Lower leg skin (tissue), 3 donors: ENCODE results near the gene KRT79.

Experiments
- CTCF ChIP-seq, 3 donors: fragments of 450-650 bp; IDR thresholded peaks; one replicate each; pipeline ENCODE4 v1.5.1; 2016; ENCODE audit warnings: antibody characterized with exemption in 3 of 3, mild to moderate bottlenecking in 3 of 3, moderate library complexity in 2 of 3
- POLR2A ChIP-seq, 2 donors: fragments of 450-650 bp; IDR thresholded peaks; one replicate each; pipeline ENCODE4 v1.6.1; 2016 to 2017; ENCODE audit warnings: antibody characterized with exemption in 2 of 2, mild to moderate bottlenecking in 1 of 2, moderate library complexity in 1 of 2

GRCh38 chr12:52836491-52837412 lies 2.6 kb upstream of the KRT79 start:
- TF ChIP-seq CTCF (IDR thresholded peaks at IDR 0.05), result no peak
- no peak for TF ChIP-seq POLR2A (IDR thresholded peaks at IDR 0.05)
